ENCODE measurements around the gene GYPC.

Gene GYPC

GRCh38 chr2:126661702-126662500 lies 5.9 kb downstream of the GYPC start:
- Histone ChIP-seq H3K27me3 (ENCODE audit: insufficient read depth, low read depth) (no peaks in the 10 kb centered on the region), H3K9ac (no peak overlapping the region)

DNA sequence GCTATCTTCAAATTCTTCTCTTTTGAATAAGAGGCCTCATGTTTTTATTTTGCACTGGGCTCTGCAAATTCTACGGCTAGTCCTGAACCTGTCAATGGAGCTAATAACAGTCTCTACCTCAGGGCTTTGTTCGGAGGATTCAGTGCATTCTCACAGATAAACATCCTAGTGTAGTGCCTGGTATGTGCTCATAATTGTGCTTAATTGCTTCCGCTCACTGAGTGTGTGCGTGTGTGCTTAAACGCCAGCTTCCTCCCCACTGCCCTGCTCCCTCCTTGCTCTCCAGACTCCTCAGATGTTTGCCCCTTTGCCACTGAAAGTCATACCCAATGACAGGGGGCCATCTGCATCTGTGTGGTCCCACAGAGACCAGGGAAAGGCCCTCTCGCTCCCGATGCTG lies 6.7 kb downstream of the GYPC start:
- no peak overlapping the region for H3K4me2 ChIP-seq
- no peak overlapping the region for H3K4me3 ChIP-seq (IDR thresholded peaks at IDR 0.05; ENCODE audit: insufficient read depth, low read depth, low read length)
- no peak for TF ChIP-seq CTCF (conservative IDR thresholded peaks at IDR 0.05; ENCODE audit: low read depth, low read length)
- no peaks in the 10 kb centered on the region for H3K27me3 ChIP-seq (ENCODE audit: insufficient read depth, low read depth)
- H3K27ac ChIP-seq, result no peak overlapping the region
- H4K20me1 ChIP-seq (ENCODE audit: insufficient read depth), result no peaks in the 10 kb centered on the region
- H3K4me1 ChIP-seq (ENCODE audit: low read depth, poor library complexity, severe bottlenecking), result no peaks in the 10 kb centered on the region
- no peaks in the 10 kb centered on the region for H3K36me3 ChIP-seq (ENCODE audit: insufficient read depth)
- H3K79me2 ChIP-seq (ENCODE audit: insufficient read depth, low read depth), result no peaks in the 10 kb centered on the region
- no peak overlapping the region for H2AFZ ChIP-seq (ENCODE audit: low read depth)
- H3K9ac ChIP-seq, result no peak overlapping the region

More at GRCh38 chr2:126661702-126662500, 5.9 kb downstream of the GYPC start:
- no peaks in the 10 kb centered on the region for H4K20me1 ChIP-seq (ENCODE audit: insufficient read depth)
- H3K4me2 ChIP-seq, result no peak overlapping the region
- TF ChIP-seq CTCF (conservative IDR thresholded peaks at IDR 0.05; ENCODE audit: low read depth, low read length), result no peak
- no peak overlapping the region for H3K4me3 ChIP-seq (IDR thresholded peaks at IDR 0.05; ENCODE audit: insufficient read depth, low read depth, low read length)
- H3K79me2 ChIP-seq (ENCODE audit: insufficient read depth, low read depth), result no peaks in the 10 kb centered on the region
- no peak overlapping the region for H3K27ac ChIP-seq
- no peaks in the 10 kb centered on the region for H3K36me3 ChIP-seq (ENCODE audit: insufficient read depth)
- H3K4me1 ChIP-seq (ENCODE audit: low read depth, poor library complexity, severe bottlenecking), result no peaks in the 10 kb centered on the region
- H2AFZ ChIP-seq (ENCODE audit: low read depth), result no peak overlapping the region

DNA sequence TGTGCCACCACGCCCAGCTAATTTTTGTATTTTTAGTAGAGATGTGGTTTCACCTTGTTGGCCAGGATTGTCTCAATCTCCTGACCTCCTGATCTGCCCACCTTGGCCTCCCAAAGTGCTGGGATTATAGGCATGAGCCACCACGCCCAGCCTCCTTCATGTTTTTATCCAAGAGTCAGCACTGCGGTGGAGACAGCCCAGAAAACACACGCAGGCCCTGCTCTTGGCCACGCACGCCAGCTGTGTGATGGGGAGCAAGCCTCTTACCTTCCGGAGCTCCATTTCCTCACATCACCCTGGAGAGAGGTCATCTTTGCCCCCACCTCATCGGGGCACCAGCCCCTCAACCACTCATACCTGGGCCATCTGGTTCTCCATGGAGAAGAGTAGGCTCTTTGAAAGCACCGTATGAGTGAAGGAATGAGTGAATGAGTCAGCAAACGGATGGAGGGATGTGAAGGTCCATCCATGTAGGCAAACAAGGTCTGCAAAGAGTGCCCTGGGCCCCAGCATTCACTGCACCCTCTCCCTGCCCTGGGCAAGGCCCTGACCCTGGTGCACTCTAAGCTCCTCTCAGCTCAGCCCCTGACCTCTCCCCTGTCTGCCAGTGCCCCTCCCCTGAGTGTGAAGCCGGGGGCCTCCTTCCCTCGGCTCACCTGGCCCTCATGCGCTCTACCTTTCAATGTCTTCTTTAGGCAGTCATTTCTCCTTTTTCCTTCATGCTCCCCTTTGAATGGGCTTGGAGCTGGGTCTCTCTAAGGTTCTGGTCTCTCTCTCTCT lies 7.4 kb downstream of the GYPC start:
- Histone ChIP-seq H3K9ac (no peak overlapping the region), H2AFZ (ENCODE audit: low read depth) (no peak overlapping the region), H3K27me3 (ENCODE audit: insufficient read depth, low read depth) (no peaks in the 10 kb centered on the region), H3K79me2 (ENCODE audit: insufficient read depth, low read depth) (no peaks in the 10 kb centered on the region), H3K4me1 (ENCODE audit: low read depth, poor library complexity, severe bottlenecking) (no peaks in the 10 kb centered on the region), H3K4me2 (no peak overlapping the region), H3K36me3 (ENCODE audit: insufficient read depth) (no peaks in the 10 kb centered on the region), H3K27ac (no peak overlapping the region), H3K4me3 (IDR thresholded peaks at IDR 0.05; ENCODE audit: insufficient read depth, low read depth, low read length) (no peak overlapping the region), H4K20me1 (ENCODE audit: insufficient read depth) (no peaks in the 10 kb centered on the region)
- no peak for TF ChIP-seq CTCF (conservative IDR thresholded peaks at IDR 0.05; ENCODE audit: low read depth, low read length)

- Histone ChIP-seq H3K4me1 (ENCODE audit: low read depth, poor library complexity, severe bottlenecking) (no peaks in the 10 kb centered on the region), H3K36me3 (ENCODE audit: insufficient read depth) (no peaks in the 10 kb centered on the region), H3K79me2 (ENCODE audit: insufficient read depth, low read depth) (no peaks in the 10 kb centered on the region), H3K9ac (no peak overlapping the region), H3K4me2 (no peak overlapping the region), H2AFZ (ENCODE audit: low read depth) (no peak overlapping the region), H3K27me3 (ENCODE audit: insufficient read depth, low read depth) (no peaks in the 10 kb centered on the region), H4K20me1 (ENCODE audit: insufficient read depth) (no peaks in the 10 kb centered on the region), H3K27ac (no peak overlapping the region), H3K4me3 (IDR thresholded peaks at IDR 0.05; ENCODE audit: insufficient read depth, low read depth, low read length) (no peak overlapping the region)
- no peak for TF ChIP-seq CTCF (conservative IDR thresholded peaks at IDR 0.05; ENCODE audit: low read depth, low read length)
Measured at GRCh38 chr2:126664234-126664633, 8.3 kb downstream of the GYPC start.
